NCI-H2107 treated with DMSO at 0.1 percent for 48 hours (cell line): ENCODE data around the gene ZHX3.
"Not testable (repeated sequence)": the region's sequence is repeated elsewhere in the genome, so short reads cannot be mapped to it uniquely, and the experiment has no call there.

Experiments
- DNase-seq: peaks from one replicate; lab custom pipeline; 2025; ENCODE audit not compliant: unreplicated experiment; lab: John Stamatoyannopoulos, UW

The ZHX3 gene

GRCh38 chr20:41139227-41140093 lies 178.1 kb downstream of the ZHX3 start:
- DNase-seq, result no peak

DNA sequence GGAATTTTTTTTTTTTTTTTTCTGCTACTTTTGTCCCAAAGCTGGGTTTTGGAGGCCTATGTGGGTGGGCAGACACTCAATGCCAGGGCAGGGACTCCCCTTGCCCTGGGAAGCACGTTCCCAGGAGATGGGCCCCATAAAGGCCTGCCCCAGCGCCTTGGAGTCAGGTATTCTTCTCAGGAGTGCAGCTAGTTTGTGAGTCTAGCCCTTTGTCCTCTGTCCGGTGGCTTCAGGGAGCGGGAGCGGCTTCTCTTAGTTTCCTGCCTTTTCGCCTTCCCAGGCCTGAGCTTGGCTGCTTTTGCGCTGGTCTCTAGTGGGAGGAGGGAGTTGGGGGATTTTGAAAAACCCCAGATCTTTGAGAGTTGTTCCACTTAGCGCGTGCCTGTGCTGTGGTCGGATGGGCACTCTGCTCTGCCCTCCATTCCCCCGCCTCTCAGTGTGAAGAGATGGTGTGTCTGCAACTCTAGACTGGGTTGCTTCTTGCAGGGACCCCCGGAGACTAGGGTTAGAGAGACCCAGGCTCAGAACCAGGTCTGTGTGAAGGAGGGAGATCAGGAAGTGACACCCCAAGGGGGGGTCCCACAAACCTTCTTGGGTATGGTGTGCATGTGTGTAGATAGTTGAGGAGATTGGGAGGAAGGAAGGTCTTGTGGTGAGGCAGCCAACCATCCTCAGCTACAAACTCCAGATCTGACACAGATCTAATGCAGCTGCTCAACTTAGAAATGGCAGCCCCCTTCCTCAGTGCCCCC lies 178.9 kb downstream of the ZHX3 start:
- no peak for DNase-seq

DNA sequence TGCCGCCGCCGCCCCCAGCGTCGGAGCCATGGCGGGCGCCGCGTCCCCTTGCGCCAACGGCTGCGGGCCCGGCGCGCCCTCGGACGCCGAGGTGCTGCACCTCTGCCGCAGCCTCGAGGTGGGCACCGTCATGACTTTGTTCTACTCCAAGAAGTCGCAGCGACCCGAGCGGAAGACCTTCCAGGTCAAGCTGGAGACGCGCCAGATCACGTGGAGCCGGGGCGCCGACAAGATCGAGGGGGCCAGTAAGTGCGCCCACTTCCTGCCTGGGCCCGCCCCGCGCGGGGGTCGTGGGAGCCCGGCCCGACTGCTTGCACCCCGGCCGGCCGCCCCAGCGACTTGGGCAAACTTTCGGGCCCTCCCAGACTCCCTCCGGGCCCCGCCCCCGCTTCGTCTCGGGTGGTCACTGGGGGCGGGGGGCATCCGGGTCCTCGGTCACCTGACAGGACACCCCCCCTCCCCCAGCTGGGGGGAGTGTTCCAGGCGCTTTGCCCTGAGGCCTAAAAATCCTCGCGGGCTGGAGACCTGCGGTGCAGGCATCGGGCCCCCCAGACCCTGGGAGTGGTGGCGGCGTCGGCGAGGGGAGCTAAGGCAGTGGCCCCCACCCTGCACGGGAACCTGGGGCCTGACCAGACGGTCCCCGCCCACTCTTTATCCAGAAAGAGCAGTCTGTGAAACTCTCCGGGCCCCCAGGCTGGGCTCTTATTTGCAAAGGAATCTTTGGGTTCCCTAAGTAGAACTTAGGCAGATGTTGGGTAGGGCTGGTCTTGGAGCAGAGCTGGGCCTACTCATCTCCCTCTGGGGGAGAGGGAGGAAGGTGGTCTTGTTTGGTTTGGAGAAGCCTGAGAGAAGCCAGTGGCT lies 179.7 kb downstream of the ZHX3 start:
- DNase-seq, result no peak

DNA sequence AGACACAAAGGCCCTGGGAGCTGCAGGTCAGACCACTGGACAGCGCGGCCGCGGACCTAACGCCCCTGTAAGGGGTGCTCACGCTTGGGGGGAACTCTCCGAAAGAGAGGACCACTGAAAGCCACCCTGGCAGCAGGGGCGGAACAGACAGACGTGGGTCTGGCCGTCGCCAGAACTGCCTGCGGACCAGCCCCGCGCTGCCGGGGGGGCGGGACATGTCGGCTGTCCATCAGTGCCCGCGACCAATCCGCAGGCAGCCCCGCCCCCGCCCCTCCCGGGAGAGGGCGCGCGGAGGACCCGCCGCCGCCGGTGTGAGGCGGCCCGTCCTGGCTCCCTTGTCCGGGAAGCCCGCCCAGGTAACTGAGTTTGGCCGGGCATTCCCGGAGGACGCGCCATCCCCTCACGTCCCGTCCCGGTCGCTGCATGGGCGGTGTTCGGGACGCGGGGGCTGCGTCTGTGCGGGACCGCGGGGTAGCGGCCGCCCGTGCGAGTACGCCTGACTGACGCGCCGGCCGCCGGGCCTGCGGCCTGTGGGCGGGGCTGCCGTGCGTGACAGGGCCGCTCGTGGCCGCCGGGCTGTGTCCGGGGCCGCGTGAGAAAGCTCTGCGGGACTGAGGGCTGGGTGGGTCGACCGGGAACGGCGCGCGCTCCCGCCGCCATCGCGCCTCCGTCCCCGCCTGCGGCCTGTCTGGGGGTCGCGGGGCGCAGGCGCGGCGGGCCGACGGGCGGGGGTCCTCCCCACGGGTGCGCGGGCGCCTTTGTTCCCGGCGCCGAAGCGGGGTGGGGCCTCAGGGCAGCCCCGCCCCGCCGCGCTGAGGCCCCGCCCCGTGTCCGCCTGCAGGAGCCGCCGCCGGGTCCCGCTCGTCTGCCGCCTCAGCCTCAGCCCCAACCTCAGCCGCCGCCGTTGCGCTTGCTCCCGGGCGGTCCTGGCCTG lies 180.6 kb downstream of the ZHX3 start, which contains the start of gene PLCG1:
PLCG1 (plus strand) TSS at position 864 of the 934 bp plus-strand sequence. CDS start 99 bp downstream, outside the sequence.
- DNase-seq, result peak; percentile 17

DNA sequence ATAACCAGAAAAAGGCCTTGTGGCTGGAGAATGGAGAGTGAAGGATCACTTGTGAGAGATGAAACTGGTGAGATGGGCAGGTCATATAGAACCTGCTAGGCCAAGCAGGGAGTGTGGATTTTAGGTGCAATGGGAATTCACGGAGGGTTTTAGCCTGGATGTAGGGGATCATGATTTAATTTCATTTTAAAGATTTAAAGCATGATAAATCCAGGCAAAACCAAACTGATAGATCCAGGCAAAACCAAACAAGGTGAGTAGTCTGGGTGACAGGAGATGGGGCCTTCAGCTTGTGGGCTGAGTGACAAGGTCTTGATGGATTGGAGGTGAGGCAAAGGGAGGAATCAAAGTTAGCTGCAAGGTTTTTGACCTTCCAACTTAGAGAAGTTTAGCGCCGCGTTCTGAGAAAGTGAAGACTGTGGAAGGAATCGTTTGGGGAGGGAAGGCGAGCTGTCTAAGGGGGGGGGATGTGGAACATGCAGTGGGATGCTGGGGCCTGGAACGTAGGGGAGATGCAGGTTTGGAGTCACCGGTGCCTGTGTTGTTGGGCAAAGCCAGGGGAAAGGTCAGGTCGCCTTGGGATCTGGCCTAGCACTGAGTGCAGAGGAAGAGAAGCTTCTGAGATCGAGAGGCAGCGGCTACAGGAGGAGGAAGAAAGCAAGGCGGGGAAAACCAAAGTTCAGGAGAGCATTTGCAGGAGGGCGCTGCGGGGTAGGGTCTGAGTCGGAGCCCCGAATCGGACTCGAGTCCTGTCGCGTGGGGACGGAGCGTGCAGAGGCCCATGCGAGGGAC lies 181.4 kb downstream of the ZHX3 start:
- no peak for DNase-seq

DNA sequence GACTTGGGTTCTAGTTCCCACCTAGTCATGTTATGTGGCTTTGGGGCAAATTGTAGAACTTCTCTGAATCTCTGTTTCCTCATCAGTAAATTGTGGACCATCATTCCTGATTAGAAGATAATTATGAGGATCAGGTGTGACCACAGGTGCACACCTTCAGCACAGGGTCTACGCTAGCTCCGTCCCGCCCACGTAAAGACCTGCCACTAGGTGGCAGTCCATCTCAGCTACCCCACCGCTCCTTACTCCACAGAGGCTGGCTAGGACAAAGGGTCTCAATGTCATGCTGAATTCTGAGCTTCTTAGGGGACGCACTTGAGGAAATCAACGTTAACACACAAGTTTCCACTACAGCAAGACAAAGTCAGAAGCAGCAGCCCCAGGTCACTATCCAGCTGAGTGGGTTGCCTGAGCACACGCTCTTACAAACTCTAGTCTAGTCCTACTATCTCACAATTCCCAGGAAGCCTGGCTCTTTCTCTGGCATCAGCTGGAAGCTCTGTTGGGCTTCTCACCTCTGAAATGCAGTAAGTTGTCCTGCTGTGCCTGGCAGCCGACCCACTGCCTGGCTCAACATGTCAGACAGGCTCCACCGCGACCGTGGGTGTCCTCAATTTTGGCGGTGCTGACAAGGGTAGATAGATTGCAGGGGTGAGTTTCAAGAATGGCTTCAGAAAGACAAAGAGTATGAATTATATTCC lies 182.2 kb downstream of the ZHX3 start:
- no peak for DNase-seq

GRCh38 chr20:41134362-41135186 lies 183.0 kb downstream of the ZHX3 start:
- no peak for DNase-seq

DNA sequence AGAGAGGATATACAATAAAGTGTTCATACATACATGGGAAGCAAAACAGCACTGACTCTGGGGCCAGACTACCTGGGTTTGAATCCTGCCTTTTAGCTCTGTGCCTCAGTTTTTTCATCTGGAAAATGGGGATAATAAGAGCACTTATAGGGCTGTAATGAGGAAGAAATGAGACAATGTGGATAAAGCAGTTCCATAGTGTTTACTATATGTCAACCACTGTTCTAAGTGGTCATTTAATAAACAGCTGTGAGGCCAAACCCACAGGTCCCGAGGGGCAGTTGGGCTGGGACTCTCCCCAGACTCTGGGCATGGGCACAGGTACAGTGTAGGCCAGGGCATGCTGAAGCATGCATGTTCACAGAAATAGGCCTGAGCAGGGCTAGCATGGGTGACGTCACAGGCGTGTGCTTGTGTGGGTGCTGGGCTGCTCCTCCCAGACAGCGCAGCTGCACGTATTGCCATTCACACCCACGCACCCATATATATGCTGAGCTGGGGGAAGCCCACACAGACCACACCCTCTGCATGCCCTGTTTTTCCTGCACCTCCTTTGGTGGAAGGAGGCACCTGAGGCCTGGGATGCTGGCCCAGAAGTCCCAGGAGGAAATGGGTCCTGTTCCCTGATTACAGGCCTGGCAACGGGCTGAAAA lies 183.7 kb downstream of the ZHX3 start:
- no peak for DNase-seq

DNA sequence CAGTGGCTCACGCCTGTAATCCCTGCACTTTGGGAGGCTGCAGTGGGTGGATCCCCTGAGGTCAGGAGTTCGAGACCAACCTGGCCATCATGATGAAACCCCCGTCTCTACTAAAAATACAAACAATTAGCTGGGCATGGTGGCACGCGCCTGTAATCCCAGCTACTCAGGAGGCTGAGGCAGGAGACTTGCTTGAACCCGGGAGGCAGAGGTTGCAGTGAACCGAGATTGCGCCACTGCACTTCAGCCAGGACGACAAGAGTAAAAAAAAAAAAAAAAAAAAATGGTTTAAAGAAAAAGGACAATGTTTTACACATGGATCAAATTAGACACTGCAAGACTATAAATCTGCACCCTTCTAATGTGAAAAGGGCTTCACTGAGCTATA lies 185.1 kb downstream of the ZHX3 start:
- DNase-seq, result not testable (repeated sequence)

DNA sequence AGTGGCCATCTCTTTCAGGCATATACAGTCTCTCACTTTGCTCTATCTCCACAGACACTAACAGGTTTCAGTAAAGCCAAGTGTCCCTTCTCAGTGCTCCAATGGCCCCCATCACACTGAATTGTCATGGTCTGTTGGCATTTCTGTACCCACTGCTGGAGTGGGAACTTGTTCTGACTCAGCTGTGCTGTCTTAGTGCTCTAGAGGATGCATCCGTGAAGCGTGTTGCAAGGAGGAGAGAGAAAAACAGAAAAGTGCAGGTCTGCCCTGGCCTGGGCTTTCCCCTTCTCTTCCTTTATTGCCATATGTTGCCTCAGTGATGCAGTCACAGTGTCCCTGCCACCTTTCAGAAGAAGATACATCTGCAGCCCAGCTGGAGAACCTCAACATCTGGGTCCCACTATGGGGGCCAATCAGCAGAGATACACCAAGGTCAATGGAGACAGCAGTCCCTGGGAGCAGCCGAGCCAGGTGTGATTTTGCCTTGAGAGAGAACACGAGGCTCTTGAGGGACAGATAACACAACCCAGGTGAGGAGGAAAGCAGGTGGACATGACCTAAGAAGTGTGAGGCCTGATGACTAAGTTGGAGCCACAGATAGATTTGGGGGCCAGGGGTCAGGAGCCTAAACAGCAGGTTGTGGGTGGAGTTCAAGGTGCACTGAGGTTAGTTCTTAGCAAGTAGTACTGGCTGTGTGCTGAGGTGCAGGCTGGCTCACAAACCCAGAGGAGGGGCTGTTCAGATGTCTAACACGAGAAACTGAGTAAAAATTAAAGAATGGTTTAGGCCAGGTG lies 185.7 kb downstream of the ZHX3 start:
- no peak for DNase-seq
